GM12891 (cell line): ENCODE data around the gene MAD1L1.

Experiments
- POLR2A ChIP-seq: IDR thresholded peaks from 2 replicates; pipeline ENCODE4 v1.6.1; 2011; ENCODE audit warnings: low read depth, low read length, control low read depth
- POLR2AphosphoS5 ChIP-seq: IDR thresholded peaks from 2 replicates; pipeline ENCODE4 v1.6.1; 2011; ENCODE audit warnings: low read depth, low read length, control low read depth

- TF ChIP-seq POLR2A (no peak), POLR2AphosphoS5 (no peak)
These were observed 377.6 kb downstream of the MAD1L1 start for GRCh38 chr7:1854866-1855724.
